DOHH2 (cell line): ENCODE results near the gene MILR1.
A peak's percentile ranks its signal among the peaks of the same experiment; 100 is the strongest.

Experiments
- H3F3A ChIP-seq: fragments of 200-600 bp; sonication (generic), shearing (Covaris generic); 2 replicates; pipeline ENCODE4 v1.6.0; 2016; ENCODE audit warnings: antibody characterized with exemption, mild to moderate bottlenecking; ENCODE audit not compliant: control insufficient read depth, insufficient read depth
- H3K27ac ChIP-seq: fragments of 200-600 bp; sonication (generic); 2 replicates; pipeline ENCODE4 v1.5.1; 2014; ENCODE audit warnings: low read depth, mild to moderate bottlenecking, low read length, moderate library complexity
- H3K27me3 ChIP-seq: fragments of 200-600 bp; sonication (generic); 2 replicates; pipeline ENCODE4 v1.6.1; 2014; ENCODE audit warnings: mild to moderate bottlenecking, low read length, mixed read lengths; ENCODE audit not compliant: control insufficient read depth
- H3K36me3 ChIP-seq: fragments of 200-600 bp; sonication (generic); 2 replicates; pipeline ENCODE4 v1.6.1; 2014; ENCODE audit warnings: mild to moderate bottlenecking, low read length, moderate library complexity, mixed read lengths; ENCODE audit not compliant: control insufficient read depth
- H3K4me1 ChIP-seq: fragments of 200-600 bp; sonication (generic); 2 replicates; pipeline ENCODE4 v1.6.1; 2014; ENCODE audit warnings: mild to moderate bottlenecking, low read length, mixed read lengths; ENCODE audit not compliant: control insufficient read depth
- H3K4me2 ChIP-seq: fragments of 200-600 bp; sonication (generic); 2 replicates; pipeline ENCODE4 v1.6.0; 2014; ENCODE audit warnings: mild to moderate bottlenecking, low read length, moderate library complexity
- H3K4me3 ChIP-seq: fragments of 200-600 bp; sonication (generic); 2 replicates; pipeline ENCODE4 v1.5.1; 2014; ENCODE audit warnings: mild to moderate bottlenecking, low read length, mixed read lengths
- H3K79me2 ChIP-seq: fragments of 200-600 bp; sonication (generic); 2 replicates; pipeline ENCODE4 v1.6.1; 2014; ENCODE audit warnings: mild to moderate bottlenecking, low read length, mixed read lengths; ENCODE audit not compliant: control insufficient read depth
- H3K9me2 ChIP-seq: fragments of 200-600 bp; sonication (generic); replicated peaks from 2 replicates; pipeline ENCODE4 v1.6.1; 2014; ENCODE audit warnings: mild to moderate bottlenecking, low read length, mixed read lengths; ENCODE audit not compliant: control insufficient read depth
- H3K9me3 ChIP-seq: fragments of 200-600 bp; sonication (generic); 2 replicates; pipeline ENCODE4 v1.6.1; 2014; ENCODE audit warnings: antibody characterized with exemption, low read length, mixed read lengths; ENCODE audit not compliant: control insufficient read depth, insufficient read depth
- H4K20me1 ChIP-seq: fragments of 200-600 bp; sonication (generic); 2 replicates; pipeline ENCODE4 v1.6.0; 2014; ENCODE audit warnings: low read depth, mild to moderate bottlenecking, antibody characterized with exemption, low read length, moderate library complexity; ENCODE audit not compliant: control insufficient read depth, insufficient read depth
- EZH2phosphoT487 ChIP-seq: fragments of 200-600 bp; sonication (generic); IDR thresholded peaks from 2 replicates; pipeline ENCODE4 v1.6.1; 2017; ENCODE audit warnings: borderline replicate concordance, mild to moderate bottlenecking, antibody characterized with exemption, low read length, moderate library complexity, mixed read lengths
- TF ChIP-seq, protein P1 (sequence below): fragments of 200-600 bp; sonication (generic); IDR thresholded peaks from one replicate; pipeline ENCODE4 v1.5.1; 2014; ENCODE audit warnings: antibody characterized with exemption, mild to moderate bottlenecking, low read depth, low read length; ENCODE audit not compliant: poor library complexity, severe bottlenecking

Gene MILR1

DNA sequence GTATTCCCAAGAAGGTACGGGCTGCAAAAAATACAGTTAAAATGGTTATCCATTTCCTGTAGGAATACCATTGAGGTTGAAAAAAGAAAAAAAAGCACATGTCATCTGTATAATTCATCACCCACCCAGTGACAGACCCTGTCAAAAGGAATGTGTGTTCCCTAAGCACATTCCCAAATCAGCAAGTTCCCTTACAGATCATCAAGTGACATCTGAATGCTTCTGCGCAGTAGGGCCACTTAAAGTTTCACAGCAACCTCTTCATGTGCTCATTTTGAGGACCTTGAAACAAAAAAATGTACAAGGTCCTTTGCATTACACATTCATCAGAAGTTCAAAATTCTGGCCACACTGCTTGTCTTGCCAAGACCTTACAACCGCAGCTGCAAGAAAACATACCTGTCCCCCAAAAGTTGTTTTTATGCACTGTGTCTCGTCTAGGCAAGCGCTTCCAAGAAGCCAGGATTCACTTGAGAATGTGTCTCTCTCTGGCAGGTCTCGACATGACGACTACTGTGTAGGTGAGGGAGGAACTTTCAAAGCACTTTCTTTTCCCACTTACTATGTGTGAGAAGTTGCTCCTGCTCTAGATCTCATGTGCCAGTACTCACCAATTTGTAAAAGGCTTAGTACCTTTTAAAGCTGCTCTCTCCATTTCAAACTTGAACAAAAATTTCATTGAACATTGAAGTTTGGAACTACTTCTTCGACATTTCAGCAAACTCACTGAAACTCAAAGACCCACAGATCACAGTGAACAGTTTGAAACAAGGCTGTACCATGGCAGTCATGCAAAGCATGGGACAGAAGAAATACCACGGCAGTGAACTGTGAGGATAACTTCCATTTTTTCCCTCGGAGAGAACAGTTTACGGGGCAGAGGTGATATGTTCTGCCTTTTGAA, 52.2 kb downstream of the MILR1 start:
- H3K27me3 ChIP-seq: no peaks in the 10 kb centered on the region
- peaks cover 89% of the 10 kb centered on the region for H3K36me3 ChIP-seq
- TF ChIP-seq, protein P1, sequence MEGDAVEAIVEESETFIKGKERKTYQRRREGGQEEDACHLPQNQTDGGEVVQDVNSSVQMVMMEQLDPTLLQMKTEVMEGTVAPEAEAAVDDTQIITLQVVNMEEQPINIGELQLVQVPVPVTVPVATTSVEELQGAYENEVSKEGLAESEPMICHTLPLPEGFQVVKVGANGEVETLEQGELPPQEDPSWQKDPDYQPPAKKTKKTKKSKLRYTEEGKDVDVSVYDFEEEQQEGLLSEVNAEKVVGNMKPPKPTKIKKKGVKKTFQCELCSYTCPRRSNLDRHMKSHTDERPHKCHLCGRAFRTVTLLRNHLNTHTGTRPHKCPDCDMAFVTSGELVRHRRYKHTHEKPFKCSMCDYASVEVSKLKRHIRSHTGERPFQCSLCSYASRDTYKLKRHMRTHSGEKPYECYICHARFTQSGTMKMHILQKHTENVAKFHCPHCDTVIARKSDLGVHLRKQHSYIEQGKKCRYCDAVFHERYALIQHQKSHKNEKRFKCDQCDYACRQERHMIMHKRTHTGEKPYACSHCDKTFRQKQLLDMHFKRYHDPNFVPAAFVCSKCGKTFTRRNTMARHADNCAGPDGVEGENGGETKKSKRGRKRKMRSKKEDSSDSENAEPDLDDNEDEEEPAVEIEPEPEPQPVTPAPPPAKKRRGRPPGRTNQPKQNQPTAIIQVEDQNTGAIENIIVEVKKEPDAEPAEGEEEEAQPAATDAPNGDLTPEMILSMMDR: no peak
- TF ChIP-seq EZH2phosphoT487: no peak
- no peaks in the 10 kb centered on the region for H3K9me3 ChIP-seq
- no peaks in the 10 kb centered on the region for H3K9me2 ChIP-seq
- H3F3A ChIP-seq: peaks cover 84% of the 10 kb centered on the region
- H4K20me1 ChIP-seq: peaks cover 47% of the 10 kb centered on the region
- peak overlapping the region; percentile 64 for H3K4me2 ChIP-seq
- peaks cover 78% of the 10 kb centered on the region for H3K4me1 ChIP-seq
- peaks cover 71% of the 10 kb centered on the region for H3K79me2 ChIP-seq
- no peak overlapping the region for H3K4me3 ChIP-seq
- H3K27ac ChIP-seq: no peak overlapping the region

DNA sequence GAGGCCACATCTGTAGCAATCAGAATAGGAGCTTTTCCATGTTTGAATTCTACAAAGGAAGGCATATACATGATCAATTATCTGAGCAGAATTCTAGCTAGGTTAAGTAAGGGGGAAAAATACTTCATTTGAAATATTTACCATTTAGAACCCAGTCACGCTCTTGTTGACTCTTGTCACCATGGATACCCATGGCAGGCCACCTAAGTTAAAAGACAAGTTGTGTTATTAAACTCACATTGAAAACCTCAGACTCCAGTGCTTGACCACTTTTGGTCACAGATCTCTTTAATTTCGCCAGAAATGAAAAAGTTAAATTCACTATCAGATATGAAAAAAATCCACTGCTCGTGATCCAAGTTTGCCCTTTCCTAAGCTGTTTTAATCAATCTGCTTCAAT, 53.1 kb downstream of the MILR1 start:
- H3K9me2 ChIP-seq: no peaks in the 10 kb centered on the region
- H3F3A ChIP-seq: peaks cover 84% of the 10 kb centered on the region
- H3K4me1 ChIP-seq: peaks cover 78% of the 10 kb centered on the region
- peaks cover 71% of the 10 kb centered on the region for H3K79me2 ChIP-seq
- peaks cover 93% of the 10 kb centered on the region for H3K36me3 ChIP-seq
- H3K9me3 ChIP-seq: no peaks in the 10 kb centered on the region
- H3K4me2 ChIP-seq: peak overlapping the region; percentile 64; the same call in 1 of the 2 replicates
- peaks cover 47% of the 10 kb centered on the region for H4K20me1 ChIP-seq
- H3K4me3 ChIP-seq: no peak overlapping the region
- no peak for TF ChIP-seq EZH2phosphoT487
- TF ChIP-seq, protein P1: no peak
- H3K27me3 ChIP-seq: no peaks in the 10 kb centered on the region
- H3K27ac ChIP-seq: no peak overlapping the region

DNA sequence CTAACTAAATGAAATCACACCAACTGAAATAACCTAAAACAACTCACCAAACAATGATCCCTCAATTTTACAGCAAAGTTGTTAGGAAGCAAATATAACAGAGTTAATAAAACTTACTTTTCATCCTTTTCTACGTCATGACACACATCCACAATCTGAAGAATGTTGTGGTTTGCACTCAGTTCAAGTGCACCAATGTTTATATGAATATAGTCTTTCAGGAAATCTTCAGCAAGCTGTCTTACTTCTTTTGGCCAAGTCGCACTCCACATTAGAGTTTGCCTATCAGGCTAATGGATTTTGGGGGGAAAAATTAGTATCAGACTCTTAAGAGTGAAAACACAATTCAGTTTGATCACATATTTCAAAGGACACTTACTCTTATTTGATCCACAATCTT, 53.9 kb downstream of the MILR1 start:
- Histone ChIP-seq H3K27me3 (no peaks in the 10 kb centered on the region), H3K4me1 (peaks cover 73% of the 10 kb centered on the region)
- no peak for TF ChIP-seq EZH2phosphoT487
- TF ChIP-seq, protein P1: no peak

More for the DNA sequence above, 53.9 kb downstream of the MILR1 start:
- H3K36me3 ChIP-seq: peaks cover 92% of the 10 kb centered on the region
- H3K4me3 ChIP-seq: no peak overlapping the region; the same call in 1 of the 2 replicates
- H3K9me2 ChIP-seq: no peaks in the 10 kb centered on the region
- H3K4me2 ChIP-seq: peak overlapping the region; percentile 64; the same call in 1 of the 2 replicates
- peaks cover 79% of the 10 kb centered on the region for H3K79me2 ChIP-seq
- H3K27ac ChIP-seq: 0 out of 2 replicates have a peak overlapping the region, but pooled peaks have one; percentile 1
- peaks cover 76% of the 10 kb centered on the region for H3F3A ChIP-seq
- no peaks in the 10 kb centered on the region for H3K9me3 ChIP-seq
- H4K20me1 ChIP-seq: peaks cover 50% of the 10 kb centered on the region
